K562 (cell line): ENCODE data around the gene VWA7. TPM values are rescaled to one million over a fixed set of nuclear protein-coding genes. Genes with fewer than 3 reads are reported as not detected.
A peak's percentile ranks its signal among the peaks of the same experiment; 100 is the strongest.

Experiments used
- CHCHD3 ChIP-seq: fragments of 250-450 bp; sonication (Bioruptor Pico); IDR thresholded peaks from 2 replicates; pipeline ENCODE4 v2.1.2; 2022; ENCODE audit warnings: mild to moderate bottlenecking
- DNMT1 ChIP-seq: fragments of 450-650 bp; IDR thresholded peaks from 2 replicates; pipeline ENCODE4 v1.6.1; 2016; ENCODE audit warnings: antibody characterized with exemption, mild to moderate bottlenecking
- ELF2 ChIP-seq: fragments of 250-450 bp; sonication (Bioruptor Pico); IDR thresholded peaks from 2 replicates; pipeline ENCODE4 v1.5.0; 2021; ENCODE audit warnings: mild to moderate bottlenecking
- ETV6 ChIP-seq, 3 experiments: fragments of 150-350 bp in 1 of 3; sonication (generic) in 1 of 3; formaldehyde crosslinking in 1 of 3; IDR thresholded peaks; 2 replicates each; pipeline versions ENCODE4 v1.6.1 to v1.8.0; 2014 to 2022; ENCODE audit warnings: borderline replicate concordance in 2 of 3, low read depth in 2 of 3, antibody characterized with exemption in 1 of 3, low read length in 1 of 3, mild to moderate bottlenecking in 1 of 3, missing genetic modification reagents in 1 of 3
- FOXK1 ChIP-seq: sonication (generic); formaldehyde crosslinking; IDR thresholded peaks from 2 replicates; pipeline ENCODE4 v1.8.0; 2022; ENCODE audit warnings: missing genetic modification reagents, mild to moderate bottlenecking, borderline replicate concordance
- GTF2B ChIP-seq: IDR thresholded peaks from 2 replicates; pipeline ENCODE4 v1.6.1; 2011; ENCODE audit not compliant: insufficient read length; ENCODE audit errors: extremely low read depth
- ID3 ChIP-seq, 2 experiments: fragments of 250-450 bp in 1 of 2; fragments of 450-650 bp in 1 of 2; sonication (Bioruptor Pico) in 1 of 2; IDR thresholded peaks; 2 replicates each; pipeline versions ENCODE4 v1.6.1 to v1.8.0; 2016 to 2021; ENCODE audit warnings: mild to moderate bottlenecking in 2 of 2, moderate library complexity in 2 of 2, missing compliant biosample characterization in 1 of 2, missing genetic modification characterization in 1 of 2
- MYNN ChIP-seq, 2 experiments: sonication (generic); formaldehyde crosslinking in 1 of 2; IDR thresholded peaks; 2 replicates each; pipeline versions ENCODE4 v1.5.0 to v1.6.1; 2016 to 2020; ENCODE audit warnings: antibody characterized with exemption in 1 of 2, missing genetic modification reagents in 1 of 2
- NFXL1 ChIP-seq: fragments of 450-650 bp; formaldehyde crosslinking; IDR thresholded peaks from 2 replicates; pipeline ENCODE4 v1.4.0; 2021; ENCODE audit warnings: mild to moderate bottlenecking
- OTX1 ChIP-seq: fragments of 450-650 bp; formaldehyde crosslinking; IDR thresholded peaks from 2 replicates; pipeline ENCODE4 v1.4.0; 2022; ENCODE audit warnings: mild to moderate bottlenecking
- PRMT5 ChIP-seq: sonication (generic); formaldehyde crosslinking; IDR thresholded peaks from 2 replicates; pipeline ENCODE4 v1.5.0; 2020; ENCODE audit warnings: missing genetic modification reagents
- RBM17 ChIP-seq: fragments of 200-400 bp; formaldehyde crosslinking; IDR thresholded peaks from 2 replicates; pipeline ENCODE4 v1.6.1; 2017; ENCODE audit warnings: low read depth, mild to moderate bottlenecking, low read length, borderline replicate concordance
- SIRT6 ChIP-seq: IDR thresholded peaks from one replicate; pipeline ENCODE4 v1.6.1; 2012; ENCODE audit warnings: low read depth, mild to moderate bottlenecking, control low read depth, inconsistent platforms, low read length, moderate library complexity
- SMARCB1 ChIP-seq: IDR thresholded peaks from 2 replicates; pipeline ENCODE4 v1.6.1; 2011; ENCODE audit warnings: improper control_type of control experiment, low read depth; ENCODE audit not compliant: insufficient read length
- STAT5B ChIP-seq: fragments of 250-450 bp; sonication (Bioruptor Pico); IDR thresholded peaks from 2 replicates; pipeline ENCODE4 v1.8.0; 2021; ENCODE audit warnings: mild to moderate bottlenecking, inconsistent platforms
- TAF15 ChIP-seq: fragments of 200-400 bp; formaldehyde crosslinking; IDR thresholded peaks from 2 replicates; pipeline ENCODE4 v1.6.1; 2017; ENCODE audit warnings: mild to moderate bottlenecking, low read depth, low read length, moderate library complexity
- TAL1 ChIP-seq: fragments of 450-650 bp; IDR thresholded peaks from 2 replicates; pipeline ENCODE4 v1.6.1; 2016; ENCODE audit warnings: mild to moderate bottlenecking
- ZBTB34 ChIP-seq: fragments of 250-450 bp; sonication (Bioruptor Pico); IDR thresholded peaks from 2 replicates; pipeline ENCODE4 v1.8.0; 2021; ENCODE audit warnings: mild to moderate bottlenecking, moderate library complexity
- ZNF12 ChIP-seq: sonication (generic); formaldehyde crosslinking; IDR thresholded peaks from 2 replicates; pipeline ENCODE4 v1.4.0; 2020; ENCODE audit warnings: mild to moderate bottlenecking, missing genetic modification reagents
- ZNF639 ChIP-seq, 2 experiments: fragments of 200-800 bp in 1 of 2; sonication (Bioruptor generic) in 1 of 2; sonication (generic) in 1 of 2; formaldehyde crosslinking in 1 of 2; IDR thresholded peaks in 1 of 2; conservative IDR thresholded peaks in 1 of 2; 2 replicates each; pipeline versions ENCODE4 v1.5.0 to v1.6.1; 2016 to 2020; ENCODE audit warnings: missing compliant biosample characterization in 1 of 2, missing genetic modification characterization in 1 of 2, missing genetic modification reagents in 1 of 2
- ZNF695 ChIP-seq: fragments of 450-650 bp; formaldehyde crosslinking; IDR thresholded peaks from 2 replicates; pipeline ENCODE4 v1.4.0; 2020; ENCODE audit warnings: mild to moderate bottlenecking, moderate library complexity
- ZSCAN32 ChIP-seq: fragments of 450-650 bp; formaldehyde crosslinking; IDR thresholded peaks from 2 replicates; pipeline ENCODE4 v1.4.0; 2020; ENCODE audit warnings: mild to moderate bottlenecking, moderate library complexity
- polyA plus RNA-seq, 8 experiments: library from polyadenylated mRNA; depleted of rRNA in 4 of 8; stranded (reverse) in 5 of 8; unstranded in 3 of 8; fragments of >200 nt; fragmentation: Nextera tagmentation in 2 of 8; fragmentation: Illumina TruSeq in 1 of 8; extraction: Ambion mirVana in 2 of 8; extraction: Trizol in 1 of 8; gene quantifications; 2 replicates each; pipeline versions ENCODE4 v1.2.1 to v1.2.3, GENCODE V29; 2011 to 2014; ENCODE audit warnings: inconsistent platforms in 1 of 8, missing spikeins in 1 of 8
- total RNA-seq, 7 experiments: library from RNA; depleted of rRNA in 6 of 7; stranded (reverse); fragments of >200 nt in 6 of 7; fragmentation: Illumina TruSeq in 2 of 7; extraction: Trizol in 2 of 7; gene quantifications; 2 replicates each; pipeline versions ENCODE4 v1.2.1 to v1.2.3, GENCODE V29; 2011 to 2021; ENCODE audit warnings: low replicate concordance in 1 of 7

VWA7 gene
- total and polyA plus RNA-seq, 9 of the 15 experiments (the other 6 are each of a cell fraction or from before 2014, with no cell fraction given), result 0.18 to 2.9 (median 0.95) TPM

GRCh38 chr6:31821301-31822035 lies 44.3 kb upstream of the VWA7 start (continued):
- TF ChIP-seq STAT5B (CRISPR knock-in tag) (no peak), ZNF695 (CRISPR knock-in tag) (no peak), SIRT6 (no peak), TAL1 (no peak), CHCHD3 (CRISPR knock-in tag) (no peak; the same call in 1 of the 2 replicates), ZNF639 (CRISPR knock-in tag; conservative IDR thresholded peaks at IDR 0.05 in 1 of 2, IDR thresholded peaks at IDR 0.05 in 1 of 2) (no peak; a peak in 1 of 4 replicates), ZSCAN32 (CRISPR knock-in tag) (no peak), MYNN (IDR thresholded peaks at IDR 0.05) (no peak), MYNN (CRISPR knock-in tag; IDR thresholded peaks at IDR 0.05) (no peak), FOXK1 (CRISPR knock-in tag) (no peak), DNMT1 (no peak), ID3 (CRISPR knock-in tag; IDR thresholded peaks at IDR 0.05) (no peak), ID3 (tag; IDR thresholded peaks at IDR 0.05) (no peak), TAF15 (no peak), RBM17 (no peak), NFXL1 (no peak), PRMT5 (CRISPR knock-in tag) (no peak), ETV6 (IDR thresholded peaks at IDR 0.05; ENCODE audit: borderline replicate concordance in 1 of 2, low read depth in 2 of 2, low read length in 1 of 2) (no peak), ETV6 (CRISPR knock-in tag; IDR thresholded peaks at IDR 0.05; ENCODE audit: borderline replicate concordance) (no peak), ELF2 (CRISPR knock-in tag) (0 out of 2 replicates have a peak, but pooled peaks have one; percentile 22), SMARCB1 (no peak), ZNF12 (CRISPR knock-in tag) (no peak; the same call in 1 of the 2 replicates), GTF2B (no peak), OTX1 (CRISPR knock-in tag) (0 out of 2 replicates have a peak, but pooled peaks have one; percentile 42), ZBTB34 (CRISPR knock-in tag) (no peak)
